NCI-H2081 (cell line): ENCODE data around the gene CCNC.
A peak's percentile ranks its signal among the peaks of the same experiment; 100 is the strongest.

Source experiments
- DNase-seq, 2 experiments: peaks; one replicate each; lab custom pipeline; 2025; lab: John Stamatoyannopoulos, UW

Gene CCNC, protein sequence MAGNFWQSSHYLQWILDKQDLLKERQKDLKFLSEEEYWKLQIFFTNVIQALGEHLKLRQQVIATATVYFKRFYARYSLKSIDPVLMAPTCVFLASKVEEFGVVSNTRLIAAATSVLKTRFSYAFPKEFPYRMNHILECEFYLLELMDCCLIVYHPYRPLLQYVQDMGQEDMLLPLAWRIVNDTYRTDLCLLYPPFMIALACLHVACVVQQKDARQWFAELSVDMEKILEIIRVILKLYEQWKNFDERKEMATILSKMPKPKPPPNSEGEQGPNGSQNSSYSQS

DNA sequence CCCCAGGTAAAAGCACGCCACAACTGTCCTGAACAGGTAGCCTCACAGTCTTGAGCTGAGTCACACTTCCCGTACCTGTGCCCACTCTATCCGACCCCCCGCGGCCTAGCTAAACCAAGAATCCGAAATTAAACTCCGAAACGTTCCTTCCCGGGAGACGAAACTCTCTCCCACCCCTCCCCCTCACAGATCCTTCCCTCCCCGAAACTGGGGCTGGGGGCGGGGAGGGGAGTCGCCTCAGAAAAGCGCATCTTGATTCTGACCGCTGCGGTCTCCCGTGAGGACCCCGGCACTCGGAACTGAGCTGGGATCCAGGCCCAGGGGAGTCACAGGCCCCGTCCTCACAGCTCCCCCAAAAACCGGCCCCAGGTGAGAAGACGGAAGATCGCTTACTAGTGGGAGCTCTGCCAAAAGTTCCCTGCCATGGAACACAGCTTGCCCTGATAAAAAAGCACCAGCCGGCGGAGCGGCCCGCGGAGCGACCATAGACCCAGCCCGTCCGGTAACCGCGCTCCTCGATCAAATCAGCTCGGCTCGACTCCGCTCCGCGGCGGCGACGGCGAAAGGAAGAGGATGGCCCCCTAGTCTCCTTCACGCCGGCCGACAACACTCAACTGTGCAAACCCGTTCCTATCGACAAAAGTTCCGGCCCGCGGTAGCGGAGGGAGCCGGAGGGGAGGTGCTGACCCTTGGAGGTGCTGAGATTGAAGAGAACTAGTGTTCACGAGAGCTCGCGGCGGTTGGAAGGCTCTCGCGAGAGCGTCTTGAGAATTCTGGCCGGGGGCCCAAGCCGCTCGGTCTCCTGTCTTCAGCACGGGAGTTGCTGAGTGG is at the start of gene CCNC:
Gene CCNC (minus strand): TSS at position 558 of the 831 bp plus-strand sequence. CDS start 133 bp downstream, at position 425.
- DNase-seq, result peak; percentile 92 to 94

DNA sequence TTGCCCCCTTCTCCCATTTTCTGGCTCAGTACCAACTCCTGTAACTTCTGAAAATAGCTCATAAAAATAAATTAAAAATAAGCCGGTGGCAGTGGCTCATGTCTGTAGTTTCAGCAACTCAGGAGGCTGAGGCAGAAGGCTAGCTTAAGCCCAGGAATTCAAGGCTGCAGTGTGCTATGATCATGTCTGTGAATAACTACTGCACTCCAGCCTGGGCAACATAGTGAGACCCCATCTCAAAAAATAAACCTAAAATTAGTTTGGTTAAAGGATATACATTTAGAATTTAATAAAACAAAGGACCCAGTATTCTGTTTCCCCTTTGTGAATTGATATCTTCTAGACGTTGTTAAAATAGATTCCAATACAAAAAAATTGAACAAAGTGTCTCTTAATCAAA is 48.7 kb upstream of the CCNC start:
- DNase-seq, result no peak

DNA sequence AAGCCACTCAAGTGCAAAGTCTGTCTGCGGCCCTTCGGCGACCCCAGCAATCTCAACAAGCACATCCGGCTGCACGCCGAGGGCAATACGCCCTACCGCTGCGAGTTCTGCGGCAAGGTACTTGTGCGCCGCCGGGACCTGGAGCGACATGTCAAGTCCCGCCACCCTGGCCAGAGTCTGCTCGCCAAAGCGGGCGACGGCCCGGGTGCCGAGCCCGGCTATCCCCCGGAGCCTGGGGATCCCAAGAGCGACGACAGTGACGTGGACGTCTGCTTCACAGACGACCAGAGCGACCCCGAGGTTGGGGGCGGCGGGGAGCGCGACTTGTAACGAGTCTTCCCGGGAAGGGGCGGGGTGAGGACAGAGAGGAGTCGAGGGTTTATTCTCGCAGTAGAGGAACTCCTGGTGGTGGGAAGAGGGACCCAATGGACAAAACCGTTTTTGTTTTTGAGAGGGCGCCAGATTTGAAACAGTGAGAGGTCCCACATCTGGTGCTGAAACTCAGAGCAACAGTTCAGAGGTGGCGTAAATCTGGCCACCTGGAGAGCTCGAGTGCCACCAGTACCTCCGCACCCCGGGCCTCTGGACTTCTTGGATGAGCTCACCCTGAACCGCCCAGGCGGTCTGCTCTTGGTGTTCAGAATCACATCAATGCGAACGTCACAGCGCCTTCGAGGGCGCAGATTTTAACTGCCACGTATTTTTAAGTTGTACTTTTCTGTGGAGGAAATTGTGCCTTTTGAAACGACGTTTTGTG is 46.1 kb upstream of the CCNC start:
- peak; percentile 44 to 54 for DNase-seq

DNA sequence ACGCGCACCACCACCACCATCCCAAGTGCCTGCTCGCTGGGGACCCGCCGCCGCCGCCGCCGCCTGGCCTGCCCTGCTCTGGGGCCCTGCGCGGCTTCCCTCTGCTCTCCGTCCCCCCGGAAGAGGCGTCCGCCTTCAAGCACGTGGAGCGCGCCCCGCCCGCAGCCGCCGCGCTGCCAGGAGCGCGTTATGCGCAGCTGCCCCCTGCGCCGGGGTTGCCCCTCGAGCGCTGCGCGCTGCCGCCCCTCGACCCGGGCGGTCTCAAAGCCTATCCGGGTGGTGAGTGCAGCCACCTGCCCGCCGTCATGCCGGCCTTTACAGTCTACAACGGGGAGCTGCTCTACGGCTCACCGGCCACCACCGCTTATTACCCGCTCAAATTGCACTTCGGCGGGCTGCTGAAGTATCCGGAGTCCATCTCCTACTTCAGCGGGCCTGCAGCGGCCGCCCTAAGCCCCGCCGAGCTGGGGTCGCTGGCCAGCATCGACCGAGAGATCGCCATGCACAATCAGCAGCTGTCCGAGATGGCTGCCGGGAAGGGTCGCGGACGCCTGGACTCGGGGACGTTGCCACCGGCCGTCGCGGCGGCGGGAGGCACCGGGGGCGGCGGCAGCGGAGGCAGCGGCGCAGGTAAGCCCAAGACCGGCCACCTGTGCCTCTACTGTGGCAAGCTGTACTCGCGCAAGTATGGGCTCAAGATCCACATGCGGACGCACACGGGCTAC is 45.4 kb upstream of the CCNC start:
- peak; percentile 13 to 44 for DNase-seq

DNA sequence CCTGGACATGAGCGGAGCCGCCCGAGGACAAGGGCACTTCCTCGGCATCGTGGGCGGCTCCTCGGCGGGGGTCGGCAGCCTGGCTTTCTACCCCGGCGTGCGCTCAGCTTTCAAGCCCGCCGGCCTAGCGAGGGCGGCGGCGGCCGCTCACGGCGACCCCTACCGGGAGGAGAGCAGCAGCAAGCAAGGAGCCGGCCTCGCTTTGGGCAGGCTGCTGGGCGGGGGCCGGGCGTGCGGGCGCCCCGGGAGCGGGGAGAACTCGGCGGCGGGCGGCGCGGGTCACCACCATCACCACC is 44.9 kb upstream of the CCNC start:
- no peak for DNase-seq

DNA sequence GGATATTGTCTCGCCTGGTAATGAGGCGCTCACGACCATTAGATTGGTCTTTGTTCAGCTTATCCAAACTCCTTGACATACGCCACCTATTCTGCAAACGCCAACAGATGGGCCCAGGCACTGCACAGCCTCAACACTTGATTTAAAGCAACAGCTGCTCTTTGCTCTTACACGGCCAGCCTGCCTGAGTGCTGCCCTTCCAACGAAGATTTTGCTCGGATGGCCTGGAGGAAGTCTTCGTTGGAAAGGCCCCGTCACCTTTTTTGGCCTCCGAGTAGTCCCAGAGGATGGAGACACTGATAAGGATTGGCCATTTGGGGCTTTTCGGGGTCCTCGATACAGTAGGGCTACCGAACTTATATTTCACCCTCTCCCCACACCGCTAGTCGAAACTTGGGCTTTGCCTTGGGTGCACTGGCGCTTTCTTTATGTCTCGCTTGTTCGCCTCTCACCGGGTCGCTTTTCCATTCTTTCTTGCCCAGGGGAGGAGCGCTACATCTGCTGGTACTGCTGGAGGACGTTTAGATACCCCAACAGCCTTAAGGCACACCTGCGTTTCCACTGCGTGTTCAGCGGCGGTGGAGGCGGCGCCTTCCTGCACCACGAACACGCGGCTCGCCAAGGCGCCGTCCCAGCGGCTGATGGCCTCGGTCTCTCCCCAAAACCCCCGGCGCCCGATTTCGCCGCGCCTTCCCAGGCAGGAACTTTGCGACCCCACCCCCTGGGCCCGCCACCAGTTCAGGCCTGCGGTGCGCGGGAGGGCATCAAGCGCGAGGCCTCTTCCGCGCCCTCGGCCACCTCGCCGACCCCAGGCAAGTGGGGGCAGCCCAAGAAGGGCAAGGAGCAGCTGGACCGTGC is 44.3 kb upstream of the CCNC start:
- DNase-seq, result no peak

DNA sequence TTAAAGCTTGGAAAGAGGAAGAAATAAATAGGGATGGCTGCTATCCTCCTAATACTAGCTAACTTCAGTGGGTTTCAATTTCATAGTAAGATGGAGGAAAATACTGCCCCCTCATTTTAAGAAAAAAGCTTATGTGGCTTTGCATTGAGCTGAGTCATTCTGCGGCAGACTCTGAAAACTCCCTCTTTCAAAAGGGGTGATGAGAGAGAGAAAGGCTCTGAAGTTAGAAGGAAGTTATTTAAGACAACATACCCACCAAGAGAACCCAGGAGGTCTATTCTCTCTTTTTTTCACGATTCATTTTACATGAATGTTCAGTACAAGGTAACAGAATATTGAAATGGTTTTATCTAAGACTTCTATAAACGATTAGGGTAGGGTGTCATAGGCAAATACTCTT is 42.7 kb upstream of the CCNC start:
- no peak for DNase-seq

DNA sequence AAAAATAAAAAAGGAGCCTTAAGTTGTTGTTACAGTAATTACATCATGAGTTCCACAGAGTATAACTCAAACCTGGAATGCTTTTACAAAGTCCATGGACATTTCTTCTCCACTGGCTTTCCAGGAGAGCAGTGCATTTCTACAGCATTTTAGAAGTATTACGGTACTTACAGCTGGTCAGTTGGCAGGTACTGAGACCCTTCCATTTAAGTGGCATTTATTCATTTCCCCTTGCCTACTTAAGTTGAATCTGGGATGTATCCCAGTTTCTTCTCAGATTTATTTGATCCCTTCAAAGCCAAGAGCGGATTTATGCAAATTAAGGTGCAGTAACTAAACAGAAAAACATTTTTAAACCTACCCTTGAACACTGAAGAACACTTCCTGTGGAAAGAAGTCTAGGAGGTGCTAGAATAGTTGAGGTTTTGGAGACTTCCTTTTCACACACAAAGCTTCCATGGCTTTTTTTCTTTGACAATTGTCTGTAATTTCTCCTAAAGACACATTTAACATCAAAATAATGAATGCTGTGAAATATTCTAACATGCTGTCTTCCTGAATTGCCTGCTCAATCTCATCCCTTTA is 41.5 kb upstream of the CCNC start:
- DNase-seq, result no peak

DNA sequence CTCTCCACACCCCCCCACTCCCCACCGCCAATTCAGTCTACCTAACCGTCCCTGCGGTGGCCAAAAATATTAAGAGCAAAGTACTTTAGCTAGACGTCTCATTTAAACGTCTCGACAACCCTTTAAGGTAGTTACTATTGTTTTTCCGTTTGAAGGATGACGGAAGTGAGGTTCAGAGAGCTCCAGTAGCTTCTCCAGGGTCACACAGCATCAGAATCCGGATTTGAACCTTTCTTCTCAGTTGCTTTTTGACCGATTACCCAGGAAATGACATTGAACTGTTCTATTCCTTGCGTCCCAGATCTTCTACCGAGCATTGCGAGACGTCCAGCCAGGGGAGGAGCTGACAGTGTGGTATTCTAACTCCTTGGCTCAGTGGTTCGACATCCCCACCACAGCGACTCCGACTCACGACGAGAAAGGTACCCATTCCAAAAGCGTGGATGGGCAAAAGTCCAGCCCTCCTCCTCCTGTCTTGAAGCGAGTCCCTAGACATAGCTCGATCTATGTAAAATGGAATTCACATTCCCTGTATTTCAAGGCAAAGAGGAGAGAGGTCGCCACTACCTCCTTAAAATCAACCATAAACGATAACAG is 40.5 kb upstream of the CCNC start:
- no peak for DNase-seq

DNA sequence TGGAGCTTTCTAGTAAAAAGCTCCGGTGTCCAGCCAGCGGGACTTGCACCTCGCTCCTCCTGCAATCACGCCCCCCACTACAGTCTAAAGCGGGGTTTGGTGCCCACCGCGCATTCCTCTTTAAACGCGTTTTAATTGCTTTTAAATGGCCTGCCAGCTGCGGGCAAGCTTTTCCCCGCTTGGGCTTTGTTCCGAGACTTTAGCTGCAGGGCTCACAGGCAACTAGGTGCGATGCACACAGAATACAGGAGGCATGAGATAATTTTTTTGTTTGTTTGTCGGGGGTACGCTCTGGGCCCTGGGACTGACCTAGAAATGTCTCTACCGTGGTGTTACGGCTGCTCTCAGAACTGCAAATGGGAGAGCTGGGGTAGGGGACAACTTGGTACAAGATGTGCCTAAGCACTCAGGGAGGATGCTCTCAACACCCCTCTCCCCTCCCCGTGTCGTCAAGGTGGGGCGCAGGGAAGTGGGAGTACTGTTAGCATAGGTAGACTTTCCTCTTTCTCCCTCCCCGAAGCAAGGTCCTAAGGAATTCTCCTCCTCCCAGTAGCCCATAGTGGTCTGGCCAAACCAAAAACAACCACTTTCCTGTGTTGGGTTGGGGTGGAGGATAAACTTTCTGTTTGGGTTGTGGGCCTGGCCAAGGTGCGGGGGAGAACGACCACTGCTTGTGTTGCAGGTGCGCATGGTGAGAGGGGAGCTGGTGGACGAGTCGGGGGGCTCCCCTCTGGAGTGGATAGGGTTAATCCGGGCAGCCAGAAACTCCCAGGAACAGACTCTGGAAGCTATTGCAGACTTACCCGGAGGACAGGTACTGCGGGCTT is 39.8 kb upstream of the CCNC start:
- no peak for DNase-seq

DNA sequence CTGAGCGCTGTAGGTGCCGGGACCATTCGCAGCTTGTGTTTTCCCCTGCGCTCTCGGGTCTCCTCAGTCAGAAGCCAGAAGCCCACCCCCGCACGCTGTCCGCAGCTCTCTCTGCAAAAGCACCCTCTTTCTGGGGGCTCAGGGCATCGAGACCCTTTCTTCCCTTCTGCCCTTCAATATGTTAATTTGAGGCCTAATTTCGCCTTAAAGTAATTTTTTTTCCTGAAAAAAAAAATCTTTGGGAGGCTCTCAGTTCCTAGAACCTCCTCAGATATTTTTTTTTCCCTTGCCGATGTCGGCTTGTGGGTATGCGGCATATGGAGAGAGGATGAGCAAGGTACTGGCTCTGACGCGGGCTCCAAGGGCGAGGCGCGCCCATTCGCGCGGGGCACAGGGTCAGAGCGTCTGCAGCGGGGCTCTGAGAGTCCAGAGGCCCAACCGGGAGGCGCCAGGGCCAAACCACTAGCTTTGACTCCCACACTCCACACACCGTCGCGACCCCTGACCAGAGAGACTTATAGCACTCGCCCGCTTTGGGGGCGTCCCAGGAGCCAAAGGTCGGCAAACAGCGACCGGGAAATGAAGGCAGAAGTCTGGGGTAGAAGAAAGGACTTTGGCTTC is 39.1 kb upstream of the CCNC start:
- DNase-seq, result no peak

DNA sequence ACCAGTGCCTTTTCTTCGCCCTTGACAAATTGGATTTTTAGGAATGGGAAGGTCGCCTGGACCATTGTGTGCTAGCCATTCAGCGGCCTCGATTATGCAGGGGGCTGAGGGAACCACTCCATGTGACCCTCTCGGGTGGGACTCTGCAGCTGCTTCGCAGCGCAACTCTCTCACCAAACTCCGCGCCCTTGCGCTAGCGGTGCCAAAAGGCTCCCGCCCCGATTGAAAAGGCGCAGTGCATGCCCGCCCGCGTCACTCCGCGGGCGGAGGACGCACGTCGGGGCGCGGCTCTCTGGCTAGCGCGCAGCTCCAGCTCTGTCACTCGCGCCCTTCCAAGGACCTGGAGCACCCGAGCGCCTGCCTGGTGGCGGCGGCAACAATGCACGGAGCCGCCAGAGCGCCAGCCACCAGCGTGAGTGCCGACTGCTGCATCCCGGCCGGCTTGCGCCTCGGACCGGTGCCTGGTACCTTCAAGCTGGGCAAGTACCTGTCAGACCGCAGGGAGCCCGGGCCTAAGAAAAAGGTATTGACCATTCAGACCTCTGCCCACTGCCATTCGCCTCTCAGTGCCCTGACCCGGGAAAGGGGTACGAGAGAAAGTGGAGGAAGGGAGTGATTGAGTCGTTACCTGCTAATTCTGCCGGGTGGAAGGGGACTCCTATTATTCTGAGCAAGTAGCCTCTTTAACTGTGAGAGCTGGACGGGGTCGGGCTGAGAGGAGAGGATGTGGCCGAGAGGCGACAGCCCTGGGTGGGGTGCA is 38.4 kb upstream of the CCNC start, which contains the start of gene PRDM13:
Gene PRDM13 (plus strand): TSS at position 178 of the 760 bp plus-strand sequence. CDS start 202 bp downstream, at position 380.
- no peak for DNase-seq

DNA sequence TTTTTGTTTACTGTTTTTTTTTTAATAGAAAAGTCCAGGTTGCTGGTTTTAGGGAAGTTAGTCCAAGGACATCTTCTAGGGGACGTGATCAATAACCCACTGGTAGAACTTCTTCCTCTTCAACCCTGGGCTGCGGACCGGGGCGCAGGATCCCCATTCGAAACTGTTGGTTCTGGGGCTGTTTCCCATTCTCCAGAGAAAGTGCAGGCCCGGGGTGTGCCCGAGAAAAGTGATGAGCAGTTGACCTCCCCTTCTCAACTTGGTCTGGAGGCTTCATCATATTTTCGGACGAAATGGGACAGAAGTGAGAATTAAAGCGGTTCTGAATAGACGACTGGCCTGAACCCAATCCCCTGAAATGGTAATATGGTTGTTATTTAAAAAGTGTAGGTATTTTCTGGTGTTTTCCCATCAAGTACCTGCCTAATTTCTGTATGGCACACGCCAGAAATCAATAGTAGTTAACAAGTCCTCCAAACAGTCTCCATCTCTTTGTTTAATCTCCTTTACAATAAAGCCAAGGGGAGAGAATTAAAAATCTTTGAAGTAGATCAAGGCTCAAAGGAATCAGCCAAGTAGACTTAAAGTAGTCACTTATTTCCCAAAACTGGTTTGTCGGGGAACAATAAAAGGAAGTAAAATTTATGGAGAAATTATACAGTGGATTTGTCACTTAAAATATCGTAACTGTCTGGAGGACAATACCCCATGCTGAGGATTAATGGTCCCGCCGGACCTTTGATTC is 37.6 kb upstream of the CCNC start:
- no peak for DNase-seq

DNA sequence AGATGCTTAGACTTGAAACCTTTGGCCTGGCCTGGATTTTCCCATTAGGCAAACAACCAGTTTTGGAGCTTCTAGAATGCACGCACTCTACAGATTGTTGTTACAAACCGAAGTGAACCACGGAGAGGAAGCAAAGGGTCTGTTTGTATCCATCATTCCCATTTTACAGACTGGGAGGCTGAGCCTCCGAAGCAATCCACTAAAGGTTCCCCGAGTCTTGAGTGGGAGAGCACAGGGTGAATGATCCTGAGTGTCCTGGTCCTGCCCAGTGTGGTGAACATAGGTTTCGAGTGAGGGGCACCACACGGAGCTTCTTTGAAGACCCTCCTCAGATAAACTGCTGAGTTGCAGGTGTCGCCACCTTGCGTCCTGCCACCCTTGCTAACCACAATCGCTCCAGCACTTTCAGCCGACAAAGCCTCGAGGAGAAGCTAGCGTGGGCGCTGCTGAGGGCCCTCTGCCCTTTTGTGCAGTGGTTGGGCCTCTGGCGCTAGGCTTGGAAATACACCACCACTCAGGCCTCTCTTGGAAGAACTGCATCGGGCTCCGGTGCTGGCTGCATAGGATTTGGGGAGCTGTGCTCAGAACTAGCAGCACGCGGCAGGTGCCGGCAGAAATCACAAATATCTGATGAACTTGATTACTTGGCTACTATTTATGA is 36.7 kb upstream of the CCNC start:
- no peak for DNase-seq

DNA sequence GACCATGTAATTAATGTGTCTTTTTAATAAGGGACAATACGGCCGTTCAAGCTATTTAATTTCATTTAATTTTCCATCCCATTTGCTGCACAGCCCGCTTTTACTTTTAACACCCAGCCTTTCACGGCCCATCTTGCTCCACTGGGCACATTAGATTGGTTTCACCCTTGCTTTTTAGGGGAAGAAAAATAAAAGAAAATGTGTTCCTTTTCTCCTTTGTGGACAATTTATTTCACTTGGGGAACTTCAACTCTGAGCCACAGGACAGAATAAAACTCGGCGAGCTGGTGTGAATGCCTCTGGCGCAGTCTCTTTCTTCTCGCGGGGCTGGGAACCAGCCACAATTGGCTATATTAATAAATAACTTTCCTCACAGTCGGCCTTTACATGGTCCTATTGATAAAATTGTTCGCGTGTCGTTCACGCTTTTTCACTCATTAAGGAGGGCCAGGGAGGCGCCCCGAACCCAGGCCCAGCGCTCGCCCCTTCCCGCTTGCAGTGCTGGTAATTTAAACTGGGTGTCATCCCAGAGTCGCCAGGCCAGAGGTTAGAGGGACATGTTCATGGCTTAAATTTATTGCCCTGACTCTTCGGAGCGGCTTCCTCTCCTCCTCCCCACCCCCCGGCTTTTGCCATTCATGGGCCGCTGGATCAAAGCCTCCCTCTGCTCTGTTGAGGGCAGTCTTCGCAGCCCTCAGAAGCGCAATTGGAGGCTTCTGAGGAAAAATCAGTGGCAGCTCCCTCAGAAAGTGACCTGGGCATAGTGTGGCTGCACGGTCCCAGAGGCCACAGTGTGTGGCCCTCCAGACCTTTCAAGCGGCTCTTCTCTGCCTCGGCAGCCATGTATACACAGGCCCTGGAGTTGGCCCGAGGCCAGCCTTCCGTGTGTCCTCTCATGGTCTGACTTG is 36.0 kb upstream of the CCNC start:
- no peak for DNase-seq
